ENCODE data around the gene ITM2C.

GRCh38 chr2:230824406-230824978, 40.2 kb upstream of the ITM2C start:
- peak; percentile 83 for TF ChIP-seq CTCF (IDR thresholded peaks at IDR 0.05)
- TF ChIP-seq EZH2 (IDR thresholded peaks at IDR 0.05; ENCODE audit: borderline replicate concordance, insufficient read depth, low read depth, low read length, poor library complexity, severe bottlenecking), result no peak
